Stimulated activated naive CD8-positive, alpha-beta T cell treated with anti-CD3 and anti-CD28 coated beads, Interleukin-15, Interleukin-2, amounts not matched to agents 100 U/mL and 50 U/mL, for 24 hours (primary cell): ENCODE results near the gene CPT1B.
"Not testable (repeated sequence)": the region's sequence is repeated elsewhere in the genome, so short reads cannot be mapped to it uniquely, and the experiment has no call there.

Source experiments
- ATAC-seq: fragments of 150-1000 bp; cut with Tn5 transposase; one replicate; pipeline ENCODE4 v1.10.0; 2021
- DNase-seq: peaks from one replicate; pipeline ENCODE4 v3.0.0; 2021

Gene CPT1B

GRCh38 chr22:50608996-50609395, 30.8 kb upstream of the CPT1B start:
- ATAC-seq (no peak), DNase-seq (no peak)

GRCh38 chr22:50608058-50608840, 30.0 kb upstream of the CPT1B start:
- DNase-seq, ATAC-seq: not testable (repeated sequence)

DNA sequence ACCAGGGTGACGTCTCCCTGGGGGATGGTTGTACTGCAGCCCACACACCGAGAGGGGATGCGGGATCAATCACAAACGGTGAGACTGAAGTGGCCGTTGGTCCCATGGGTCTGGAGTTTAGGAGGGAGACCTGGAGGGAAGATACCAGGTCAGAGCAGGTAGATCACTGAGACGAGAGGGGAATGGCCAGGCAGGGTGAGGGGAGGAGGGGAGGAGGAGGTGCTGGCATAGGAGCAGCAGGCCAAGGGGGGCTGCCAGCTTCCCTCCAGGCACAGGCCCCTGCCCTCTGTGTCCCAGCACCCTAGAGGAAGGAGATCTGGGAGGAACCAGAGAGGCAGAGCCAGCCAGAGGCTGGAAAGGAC, 29.4 kb upstream of the CPT1B start:
- DNase-seq = no peak

DNA sequence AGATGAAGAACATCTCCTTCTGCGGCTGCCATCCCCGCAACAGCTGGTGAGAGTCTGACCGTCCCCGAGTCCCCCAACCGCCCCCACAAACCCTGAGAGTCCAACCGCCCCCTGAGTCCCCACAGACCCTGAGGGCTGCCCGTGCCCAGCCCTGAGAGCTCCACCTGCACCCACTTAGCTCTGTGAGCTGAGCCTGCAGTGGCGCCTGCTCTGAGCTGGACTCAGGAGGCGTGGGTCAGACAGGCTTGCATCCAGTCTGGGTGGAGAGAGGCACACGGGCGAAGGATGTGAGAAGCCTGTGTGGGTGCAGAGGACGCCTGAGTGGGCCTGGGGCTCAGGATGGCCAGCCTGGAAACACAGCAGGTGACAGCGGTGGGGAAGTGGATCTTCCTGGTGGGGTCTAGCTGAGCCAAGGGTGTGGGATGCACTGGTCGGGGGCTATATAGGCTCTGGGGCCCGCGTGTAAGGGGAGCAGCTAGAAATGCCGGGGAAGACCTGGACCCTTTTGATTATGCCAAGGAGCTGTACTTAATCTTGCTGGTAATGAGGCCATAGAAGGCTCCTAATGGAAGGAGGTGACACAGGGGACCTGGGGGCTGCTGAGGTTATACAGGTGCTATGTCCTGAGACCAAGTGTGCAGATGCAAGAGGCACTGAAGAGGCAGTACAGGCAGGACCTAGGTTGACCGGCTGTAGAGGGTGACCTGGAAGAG, 28.9 kb upstream of the CPT1B start:
- DNase-seq (no peak), ATAC-seq (no peak)

More for the DNA sequence above, 29.4 kb upstream of the CPT1B start:
- ATAC-seq = no peak

DNA sequence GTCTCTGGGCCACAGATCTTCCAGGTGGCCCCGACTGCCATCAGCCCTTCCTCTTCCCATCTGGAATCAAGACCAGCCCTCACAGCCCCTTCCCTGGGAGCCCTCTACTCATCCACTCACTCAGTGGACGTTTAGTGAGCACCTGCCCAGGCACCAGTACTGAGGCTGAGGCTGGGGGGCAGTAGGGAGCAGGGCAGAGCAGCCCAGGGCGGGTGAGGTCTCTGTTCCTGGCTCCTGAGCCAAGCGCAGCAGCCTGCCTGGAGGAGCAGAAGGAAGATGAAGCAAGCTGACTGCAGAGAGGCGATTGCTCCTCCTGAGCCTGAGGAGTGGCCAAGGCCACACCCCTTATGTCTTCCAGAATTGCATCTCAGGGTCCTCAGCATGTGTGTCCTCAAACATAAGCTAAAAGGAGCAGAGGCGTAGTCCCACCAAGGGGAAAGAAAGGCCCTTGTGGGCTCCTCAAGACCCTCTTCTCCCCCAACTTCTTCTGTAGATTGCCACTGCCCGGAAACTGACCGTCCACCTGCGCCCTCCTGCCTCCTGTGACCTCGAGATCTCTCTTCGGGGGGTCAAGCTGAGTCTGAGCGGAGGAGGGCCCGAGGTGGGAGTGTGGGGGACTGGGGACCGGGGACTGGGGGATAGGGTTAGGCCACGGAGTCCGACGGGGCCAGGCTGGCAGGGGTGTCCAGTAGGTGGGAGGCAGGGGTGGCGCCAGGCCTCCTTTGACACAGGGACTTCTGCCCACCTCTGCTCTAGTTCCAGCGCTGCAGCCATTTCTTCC, 28.1 kb upstream of the CPT1B start:
- DNase-seq (no peak), ATAC-seq (peak; percentile 45)

GRCh38 chr22:50605613-50606074, 27.4 kb upstream of the CPT1B start:
- no peak for DNase-seq
- ATAC-seq = no peak

GRCh38 chr22:50605002-50605612, 26.9 kb upstream of the CPT1B start:
- ATAC-seq = no peak
- no peak for DNase-seq

DNA sequence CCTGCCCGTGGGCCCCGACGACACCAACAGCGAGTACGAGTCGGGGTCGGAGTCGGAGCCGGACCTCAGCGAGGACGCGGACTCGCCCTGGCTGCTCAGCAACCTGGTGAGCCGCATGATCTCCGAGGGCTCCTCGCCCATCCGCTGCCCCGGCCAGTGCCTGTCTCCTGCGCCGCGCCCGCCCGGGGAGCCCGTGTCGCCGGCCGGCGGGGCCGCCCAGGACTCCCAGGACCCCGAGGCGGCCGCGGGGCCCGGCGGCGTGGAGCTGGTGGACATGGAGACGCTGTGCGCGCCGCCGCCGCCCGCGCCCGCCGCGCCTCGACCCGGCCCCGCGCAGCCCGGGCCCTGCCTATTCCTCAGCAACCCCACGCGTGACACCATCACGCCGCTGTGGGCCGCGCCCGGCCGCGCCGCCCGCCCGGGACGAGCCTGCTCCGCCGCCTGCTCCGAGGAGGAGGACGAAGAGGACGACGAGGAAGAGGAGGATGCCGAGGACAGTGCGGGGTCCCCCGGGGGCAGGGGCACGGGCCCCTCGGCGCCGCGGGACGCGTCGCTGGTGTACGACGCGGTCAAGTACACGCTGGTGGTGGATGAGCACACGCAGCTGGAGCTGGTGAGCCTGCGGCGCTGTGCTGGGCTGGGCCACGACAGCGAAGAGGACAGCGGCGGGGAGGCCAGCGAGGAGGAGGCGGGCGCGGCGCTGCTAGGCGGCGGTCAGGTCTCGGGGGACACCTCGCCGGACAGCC, 26.2 kb upstream of the CPT1B start:
- DNase-seq (no peak), ATAC-seq (no peak)

DNA sequence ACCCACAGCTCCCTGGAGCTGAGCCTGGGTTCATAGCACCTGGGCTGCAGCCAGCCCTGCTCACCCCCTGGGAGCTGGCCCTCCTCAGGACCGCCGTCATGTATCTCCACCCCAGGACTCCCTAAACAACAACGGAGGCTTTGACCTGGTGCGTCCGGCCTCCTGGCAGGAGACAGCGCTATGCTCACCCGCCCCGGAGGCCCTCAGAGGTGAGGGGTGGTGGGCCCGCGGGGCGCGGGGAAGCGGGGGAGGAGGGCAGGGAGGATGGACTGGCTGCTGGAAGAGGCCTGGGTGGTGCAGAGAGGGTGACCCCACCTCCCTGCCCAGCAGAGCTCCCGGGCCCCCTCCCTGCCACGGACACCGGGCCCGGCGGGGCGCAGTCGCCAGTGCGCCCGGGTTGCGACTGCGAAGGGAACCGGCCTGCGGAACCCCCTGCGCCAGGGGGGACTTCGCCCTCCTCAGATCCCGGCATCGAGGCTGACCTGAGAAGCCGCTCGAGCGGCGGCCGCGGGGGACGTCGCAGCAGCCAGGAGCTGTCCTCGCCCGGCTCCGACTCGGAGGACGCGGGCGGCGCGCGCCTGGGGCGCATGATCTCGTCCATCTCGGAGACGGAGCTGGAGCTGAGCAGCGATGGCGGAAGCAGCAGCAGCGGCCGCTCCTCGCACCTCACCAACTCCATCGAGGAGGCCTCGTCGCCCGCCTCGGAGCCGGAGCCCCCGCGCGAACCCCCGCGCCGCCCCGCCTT, 25.5 kb upstream of the CPT1B start:
- DNase-seq = no peak
- no peak for ATAC-seq

GRCh38 chr22:50602338-50602700, 24.1 kb upstream of the CPT1B start:
- ATAC-seq (no peak), DNase-seq (no peak)

DNA sequence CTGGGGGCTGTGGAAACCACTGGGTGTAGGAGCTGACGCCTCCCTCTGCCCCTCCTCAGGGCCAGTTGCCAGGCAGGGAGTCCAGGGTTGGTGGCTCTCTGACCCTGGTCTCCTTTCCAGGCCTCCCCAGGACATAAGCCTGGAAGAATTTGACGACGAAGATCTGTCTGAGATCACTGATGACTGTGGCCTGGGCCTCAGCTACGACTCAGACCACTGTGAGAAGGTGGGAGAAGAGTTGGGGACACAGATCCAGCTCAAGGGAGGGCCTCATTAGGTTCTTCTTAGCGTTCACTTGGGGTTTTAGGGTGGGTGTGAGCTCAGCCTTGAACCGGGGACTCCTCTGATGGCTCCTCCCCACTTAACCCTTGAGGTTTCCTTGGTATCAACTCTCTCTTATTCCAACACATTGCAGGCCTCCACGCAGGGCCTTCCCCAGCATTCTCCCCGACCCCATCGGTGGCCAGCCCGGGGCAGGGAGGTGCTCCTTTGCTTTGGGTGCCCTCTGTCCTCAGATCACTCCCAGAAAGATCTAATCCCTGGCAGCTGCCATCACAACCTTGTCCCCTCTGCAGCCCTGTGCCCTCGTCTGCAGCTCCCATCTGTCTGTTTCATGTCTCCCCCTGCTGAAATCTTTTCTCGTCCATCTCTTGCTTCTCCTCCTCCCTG, 23.6 kb upstream of the CPT1B start:
- DNase-seq (no peak), ATAC-seq (no peak)

DNA sequence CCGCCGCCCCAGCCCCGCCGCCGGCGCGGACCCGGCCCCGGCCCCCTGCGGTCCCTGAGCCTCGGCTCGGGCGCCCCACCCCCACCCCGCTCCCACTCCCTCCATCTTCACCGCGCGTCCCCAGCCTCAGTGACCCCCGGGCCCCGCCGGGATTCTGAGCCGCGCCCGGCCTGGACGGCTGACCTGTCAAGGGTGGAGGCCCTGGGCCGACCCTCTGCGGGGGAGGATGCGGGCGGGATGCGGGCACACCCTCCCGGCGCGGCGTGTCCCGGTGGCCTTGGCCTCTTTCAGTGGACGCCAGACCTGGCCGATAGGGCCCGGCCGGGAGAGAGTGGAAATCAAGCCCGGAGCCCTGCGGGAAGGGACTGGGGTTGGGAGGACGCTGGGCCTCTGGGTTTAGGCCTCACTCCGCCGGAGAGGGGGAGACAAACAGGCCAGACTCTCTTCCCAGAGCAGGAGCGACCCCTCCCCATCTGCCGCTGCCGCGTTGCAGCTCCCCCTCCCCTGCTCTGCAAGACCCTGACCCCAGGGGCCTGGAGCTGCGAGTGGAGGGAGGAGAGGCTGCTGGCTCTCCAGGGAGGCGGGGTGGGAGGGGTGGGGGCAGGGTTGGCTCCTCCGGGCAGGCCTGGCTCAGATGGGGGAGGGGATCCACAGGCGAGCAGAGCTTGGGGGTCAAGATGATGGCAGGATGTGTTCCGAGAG, 22.9 kb upstream of the CPT1B start:
- no peak for DNase-seq
- no peak for ATAC-seq

GRCh38 chr22:50600538-50600937, 22.3 kb upstream of the CPT1B start, which contains the start of gene MAPK8IP2:
Gene MAPK8IP2 (plus strand): TSS chr22:50600793. CDS start chr22:50600819, 26 bp downstream.
- no peak for DNase-seq
- ATAC-seq = no peak

DNA sequence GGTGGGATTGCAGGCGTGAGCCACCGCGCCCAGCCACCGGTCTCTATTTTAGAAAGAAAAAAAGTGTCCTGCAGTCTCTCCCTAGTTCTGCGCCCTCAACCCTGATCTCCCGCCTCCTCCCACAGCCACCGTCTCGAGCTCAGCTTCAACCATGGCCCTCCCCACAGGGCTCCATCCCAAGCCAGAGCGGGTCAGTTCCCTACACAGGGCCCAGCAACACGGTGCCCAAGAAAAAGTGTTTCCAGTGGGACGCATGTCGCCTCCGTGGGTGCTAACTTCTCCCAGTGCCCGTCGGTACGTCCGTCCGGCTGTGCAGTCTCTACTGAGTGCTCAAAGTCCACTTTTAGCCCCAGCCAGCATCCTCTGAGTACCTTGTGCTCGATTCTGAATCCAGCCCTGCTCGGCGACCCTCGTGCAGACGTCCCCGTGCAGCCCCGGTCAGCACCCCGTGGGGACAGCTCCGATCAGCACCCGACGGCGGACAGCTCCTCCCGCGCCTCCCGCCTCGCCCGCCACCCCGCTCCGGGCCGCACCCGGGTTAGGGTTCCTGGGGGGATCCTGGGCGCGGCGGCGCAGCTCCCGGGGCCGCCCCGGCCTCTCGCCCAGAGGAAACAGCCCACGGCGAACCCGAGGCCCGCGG, 21.7 kb upstream of the CPT1B start:
- ATAC-seq = peak; percentile 38
- DNase-seq = peak; percentile 76

- DNase-seq = no peak
Measured at GRCh38 chr22:50597097-50597496, 18.9 kb upstream of the CPT1B start.

DNA sequence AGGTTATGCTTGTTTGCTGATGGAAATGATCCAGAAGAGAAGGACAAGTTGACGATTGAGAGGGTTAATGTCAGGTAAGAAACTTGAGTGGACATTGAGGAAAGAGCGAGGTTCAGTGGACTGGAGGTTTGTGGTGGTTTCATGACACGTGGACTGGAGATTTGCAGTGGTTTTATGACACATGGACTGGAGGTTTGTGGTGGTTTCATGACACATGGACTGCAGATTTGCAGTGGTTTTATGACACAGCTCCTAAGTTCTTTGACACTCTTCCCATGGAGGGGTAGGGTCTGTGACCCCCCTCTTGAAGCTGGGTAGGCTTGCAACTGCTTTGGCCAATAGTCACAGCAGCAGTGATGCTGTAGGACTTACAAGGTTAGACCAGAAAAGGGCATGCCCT, 17.0 kb upstream of the CPT1B start:
- ATAC-seq (no peak), DNase-seq (no peak)

More at GRCh38 chr22:50597097-50597496, 18.9 kb upstream of the CPT1B start:
- ATAC-seq = no peak

DNA sequence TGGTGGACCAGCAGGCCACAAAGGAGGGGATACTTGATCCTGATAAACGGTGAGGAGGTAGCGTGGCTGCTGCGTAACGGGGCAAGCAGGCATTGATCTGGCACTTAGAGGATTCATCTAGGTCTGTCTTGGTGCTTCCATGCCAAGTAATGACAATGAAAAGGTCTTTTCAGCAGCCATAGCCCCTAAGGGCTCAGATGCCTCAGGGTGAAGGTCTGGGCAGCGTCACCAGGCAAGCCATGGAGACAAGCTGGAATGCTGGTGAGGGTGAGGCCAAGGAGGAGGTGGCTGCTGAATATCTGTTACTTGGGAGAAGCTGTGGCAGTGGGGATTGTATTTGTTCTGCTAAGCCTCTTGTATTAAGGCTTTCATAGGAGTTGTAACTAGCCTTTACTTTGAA, 9.2 kb upstream of the CPT1B start:
- DNase-seq (no peak), ATAC-seq (no peak)

- DNase-seq (no peak), ATAC-seq (no peak)
Measured at GRCh38 chr22:50586416-50586815, 8.2 kb upstream of the CPT1B start.

DNA sequence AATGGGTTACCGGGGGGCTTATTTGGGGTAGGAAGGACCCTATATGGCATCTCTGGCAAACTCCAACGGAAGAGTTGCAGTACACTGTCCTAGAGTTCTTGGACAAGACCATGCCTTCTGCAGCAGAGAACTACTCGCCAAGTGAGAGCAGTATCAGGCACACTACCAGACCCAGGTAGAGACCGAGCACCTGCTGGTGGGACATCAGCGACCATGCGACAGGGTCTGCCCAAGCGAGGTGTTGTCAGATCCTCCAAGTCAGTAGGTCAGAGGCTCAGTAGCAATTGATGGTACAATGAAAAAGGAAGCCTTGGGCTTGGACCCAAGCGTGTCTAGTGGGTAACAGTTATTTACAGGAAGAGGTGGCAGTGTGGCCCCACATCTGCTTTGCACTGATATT, 7.6 kb upstream of the CPT1B start:
- no peak for DNase-seq

More for the DNA sequence above, 7.6 kb upstream of the CPT1B start:
- ATAC-seq = no peak
